GM10847 (cell line): Measurements from ENCODE around the gene INHBE.

ENCODE experiments used
- POLR2A ChIP-seq: IDR thresholded peaks from 2 replicates; pipeline ENCODE4 v1.6.1; 2011; ENCODE audit not compliant: insufficient read length; ENCODE audit errors: extremely low read depth

The INHBE gene

DNA sequence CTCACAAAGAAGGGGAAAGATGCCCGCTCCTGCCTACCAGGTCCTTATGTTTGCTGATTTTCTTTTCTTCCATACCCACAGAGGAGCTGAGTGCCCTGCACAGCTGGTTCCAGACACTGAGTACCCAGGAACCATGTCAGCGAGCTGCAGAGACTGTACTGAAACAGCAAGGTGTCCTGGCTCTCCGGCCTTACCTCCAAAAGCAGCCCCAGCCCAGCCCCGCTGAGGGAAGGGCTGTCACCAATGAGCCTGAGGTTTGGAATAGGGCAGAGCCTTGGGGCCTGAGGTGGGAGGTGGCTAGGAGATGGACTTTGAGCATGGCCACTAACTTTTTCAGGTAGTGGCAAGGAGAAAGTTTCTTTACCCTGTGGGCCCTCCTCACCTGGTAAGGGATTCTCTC is 35.0 kb downstream of the INHBE start:
- no peak for TF ChIP-seq POLR2A

DNA sequence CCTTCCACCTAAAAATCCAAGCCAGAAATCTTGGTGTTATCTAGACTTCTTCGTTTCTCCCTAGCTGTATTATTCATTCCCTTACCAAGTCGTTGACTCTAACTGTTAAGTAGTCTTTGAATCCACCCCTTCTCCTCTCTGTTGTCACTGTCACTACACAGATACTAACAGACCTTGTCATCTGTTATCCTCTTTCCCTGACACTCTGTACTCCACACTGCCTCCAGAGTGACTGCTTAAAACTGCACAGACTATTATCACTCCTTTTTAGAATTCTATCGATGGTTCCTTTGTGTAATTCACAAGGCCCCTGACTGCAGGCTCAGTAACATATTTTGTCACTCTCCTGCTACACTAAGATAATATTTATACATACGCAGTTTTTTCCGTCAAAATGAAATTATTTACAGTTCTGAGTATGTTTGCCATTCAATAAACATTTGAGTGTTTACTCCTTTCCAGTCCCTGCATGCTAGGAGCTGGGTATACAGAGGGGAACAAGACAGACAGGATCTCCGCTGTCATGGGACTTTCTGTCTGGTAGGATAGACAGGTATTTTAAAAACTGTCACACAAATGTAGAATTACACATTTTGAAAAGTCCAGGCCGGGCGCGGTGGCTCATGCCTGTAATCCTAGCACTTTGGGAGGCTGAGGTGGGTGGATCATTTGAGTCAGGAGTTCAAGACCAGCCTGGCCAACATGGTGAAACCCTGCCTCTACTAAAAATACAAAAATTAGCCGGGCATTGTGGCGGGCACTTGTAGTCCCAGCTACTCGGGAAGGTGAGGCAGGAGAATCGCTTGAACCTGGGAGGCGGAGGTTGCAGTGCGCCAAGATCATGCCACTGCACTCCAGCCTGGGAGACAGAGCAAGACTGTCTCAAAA is 36.5 kb downstream of the INHBE start:
- no peak for TF ChIP-seq POLR2A

DNA sequence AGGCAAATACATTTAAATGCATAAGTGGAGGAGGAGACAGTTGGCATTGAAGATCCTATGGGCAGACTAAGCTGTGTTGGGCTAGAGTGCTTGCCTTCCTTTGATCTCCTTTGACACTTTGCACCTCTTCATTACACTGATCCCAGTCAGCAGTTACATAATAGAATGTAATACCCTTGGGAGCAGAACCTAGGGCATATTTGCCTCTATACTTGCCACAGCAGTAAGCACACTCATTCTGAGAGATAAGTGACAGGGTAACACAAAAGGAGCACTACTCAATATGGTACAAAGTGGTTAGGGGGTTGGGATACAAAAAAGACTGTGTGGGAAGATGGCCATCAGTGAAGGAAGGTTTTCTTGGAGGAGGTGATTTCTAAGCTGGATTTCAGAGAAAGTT is 41.7 kb downstream of the INHBE start:
- TF ChIP-seq POLR2A: no peak

DNA sequence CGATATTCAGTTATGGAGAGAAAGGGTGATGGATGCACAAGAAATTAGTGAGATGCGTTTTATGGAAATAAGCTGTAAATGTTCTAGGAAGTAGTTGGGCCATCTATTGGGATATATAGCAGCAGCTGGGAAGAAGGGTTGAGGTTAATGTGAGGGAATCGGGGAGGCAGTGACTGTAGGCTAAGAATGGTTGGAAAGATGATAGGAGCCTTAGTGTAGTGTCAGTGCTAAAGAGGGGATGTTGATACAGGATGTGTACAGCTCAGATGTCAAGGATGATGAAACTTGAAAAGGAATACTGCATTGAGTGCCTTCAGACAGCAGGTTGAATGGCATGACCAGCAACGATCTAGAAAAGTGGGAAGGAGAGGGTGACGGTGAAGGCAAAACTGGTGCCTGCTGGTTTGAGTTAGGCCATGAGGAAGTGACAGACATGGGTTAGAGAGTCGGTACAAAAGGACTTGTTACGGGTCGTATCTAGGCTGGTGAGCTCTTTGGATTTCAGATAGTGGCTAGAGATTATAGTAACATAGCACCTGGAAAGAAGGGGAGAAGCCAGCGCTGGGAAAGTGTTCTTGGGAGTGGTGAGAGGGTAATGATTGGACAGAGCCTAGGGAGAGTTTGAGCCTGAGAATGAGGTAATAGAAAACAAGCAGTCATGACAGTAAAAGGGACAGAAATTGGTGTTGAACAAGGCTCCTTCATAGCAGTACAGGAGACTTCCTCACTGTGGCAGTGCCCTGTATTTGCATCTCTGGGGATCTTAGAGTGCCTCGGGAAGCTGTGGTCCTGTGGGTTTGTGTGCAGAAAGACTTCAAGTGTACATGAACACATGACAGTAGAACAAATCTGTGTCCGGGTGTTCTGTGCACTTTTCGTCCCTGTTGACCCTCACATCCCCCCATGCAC is 42.4 kb downstream of the INHBE start:
- no peak for TF ChIP-seq POLR2A

DNA sequence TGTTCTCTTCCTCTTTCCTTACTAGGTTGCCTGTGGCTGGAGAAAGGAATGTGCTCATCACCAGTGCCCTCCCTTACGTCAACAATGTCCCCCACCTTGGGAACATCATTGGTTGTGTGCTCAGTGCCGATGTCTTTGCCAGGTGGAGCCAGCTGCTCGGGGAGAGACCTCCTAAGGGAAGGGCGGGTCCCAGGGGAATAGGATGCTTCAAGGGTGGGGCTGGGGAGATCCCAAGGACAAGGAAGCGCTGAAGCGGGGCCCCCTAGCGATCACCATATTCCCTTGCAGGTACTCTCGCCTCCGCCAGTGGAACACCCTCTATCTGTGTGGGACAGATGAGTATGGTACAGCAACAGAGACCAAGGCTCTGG is 43.0 kb downstream of the INHBE start:
- TF ChIP-seq POLR2A: no peak

DNA sequence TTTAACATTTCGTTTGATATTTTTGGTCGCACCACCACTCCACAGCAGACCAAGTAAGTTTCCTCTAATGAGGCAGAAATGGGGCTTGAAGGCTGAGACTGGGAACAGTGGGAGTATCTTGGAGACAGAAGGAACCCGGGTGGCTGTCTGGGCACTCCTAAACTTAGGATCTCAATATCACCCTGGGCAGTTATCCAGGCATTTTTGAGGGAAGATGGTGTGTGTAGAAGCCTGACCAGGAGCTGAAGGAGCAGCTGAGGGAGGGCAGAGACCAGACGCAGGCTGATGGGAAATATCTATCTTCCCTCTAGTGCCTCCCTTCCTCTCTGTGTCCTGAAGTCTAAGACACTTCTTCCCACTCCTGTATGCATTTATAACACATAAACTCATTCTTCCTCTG is 43.5 kb downstream of the INHBE start:
- no peak for TF ChIP-seq POLR2A

DNA sequence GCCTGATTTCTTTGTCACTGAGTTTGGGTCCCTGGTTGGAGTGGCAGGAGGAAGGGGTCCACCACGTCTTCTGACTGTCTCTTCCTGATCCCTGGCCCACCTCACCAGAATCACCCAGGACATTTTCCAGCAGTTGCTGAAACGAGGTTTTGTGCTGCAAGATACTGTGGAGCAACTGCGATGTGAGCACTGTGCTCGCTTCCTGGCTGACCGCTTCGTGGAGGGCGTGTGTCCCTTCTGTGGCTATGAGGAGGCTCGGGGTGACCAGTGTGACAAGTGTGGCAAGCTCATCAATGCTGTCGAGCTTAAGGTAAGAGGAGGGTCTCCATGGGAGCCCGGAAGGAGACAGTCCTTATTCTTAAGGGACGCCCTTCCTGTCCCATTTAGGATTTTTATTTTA is 45.1 kb downstream of the INHBE start:
- no peak for TF ChIP-seq POLR2A
